Activated CD4-positive, alpha-beta T cell treated with anti-CD3 and anti-CD28 coated beads, Interleukin-2, amount 50 U/mL, for 1 hour (primary cell): ENCODE data around the gene MALSU1.

Source experiments
- DNase-seq: peaks from one replicate; pipeline ENCODE4 v3.0.0-alpha.2; 2020

MALSU1 gene

DNA sequence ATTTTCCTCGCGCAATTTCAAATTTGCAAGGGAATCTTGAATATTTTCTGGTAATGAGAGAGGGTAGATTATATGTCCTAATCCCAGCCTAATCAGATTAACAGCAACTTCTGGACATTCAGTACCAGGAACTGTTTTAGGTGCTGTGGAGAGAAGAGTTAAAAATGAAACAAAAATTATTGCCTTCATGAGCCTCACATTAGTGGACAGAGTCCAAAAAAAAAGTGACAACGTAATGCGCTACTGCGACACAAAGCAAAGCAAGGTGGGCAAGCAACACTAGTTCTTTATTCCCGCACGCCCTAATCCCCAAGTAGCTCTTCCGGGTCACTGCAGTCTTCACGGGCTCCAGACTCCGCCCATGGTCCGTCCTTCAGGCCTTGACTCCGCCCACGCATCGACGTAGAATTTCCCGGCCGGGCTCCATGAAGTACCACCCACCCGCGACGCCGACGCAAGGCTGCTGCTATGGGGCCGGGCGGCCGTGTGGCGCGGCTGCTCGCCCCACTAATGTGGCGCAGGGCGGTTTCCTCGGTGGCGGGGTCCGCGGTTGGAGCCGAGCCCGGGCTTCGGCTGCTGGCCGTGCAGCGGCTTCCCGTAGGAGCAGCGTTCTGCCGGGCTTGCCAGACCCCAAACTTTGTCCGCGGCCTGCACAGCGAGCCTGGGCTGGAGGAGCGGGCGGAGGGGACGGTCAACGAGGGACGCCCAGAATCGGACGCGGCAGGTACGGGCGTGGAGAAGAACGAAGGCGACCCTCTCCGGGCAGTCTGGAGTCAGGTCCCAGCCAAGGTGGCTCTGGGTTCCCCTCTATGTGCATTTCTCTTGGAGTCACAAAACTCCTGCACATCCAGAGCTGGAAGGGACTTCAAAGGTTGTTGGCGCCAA, at the start of gene MALSU1:
Gene MALSU1, plus strand, starts transcription at position 455 of the 885 bp plus-strand sequence. Its CDS starts 14 bp downstream, at position 469.
- peak; percentile 97 for DNase-seq

DNA sequence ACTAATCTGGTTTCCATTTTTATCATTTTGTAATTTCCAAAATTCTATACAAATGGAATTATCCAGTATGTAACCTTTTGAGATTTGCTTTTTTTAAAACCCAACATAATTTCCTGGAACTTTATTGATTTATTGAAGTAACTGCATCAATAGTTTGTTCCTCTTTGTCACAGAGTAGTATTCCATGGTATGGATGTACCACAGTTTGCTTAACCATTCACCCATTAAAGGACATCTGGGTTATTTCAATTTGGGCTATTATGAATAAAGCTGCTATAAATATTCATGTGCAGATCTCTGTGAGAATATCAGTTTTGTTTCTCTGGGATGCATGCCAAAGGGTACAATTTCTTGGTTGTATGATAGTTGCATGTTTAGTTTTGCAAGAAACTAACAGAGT, 49.7 kb upstream of the MALSU1 start:
- no peak for DNase-seq

DNA sequence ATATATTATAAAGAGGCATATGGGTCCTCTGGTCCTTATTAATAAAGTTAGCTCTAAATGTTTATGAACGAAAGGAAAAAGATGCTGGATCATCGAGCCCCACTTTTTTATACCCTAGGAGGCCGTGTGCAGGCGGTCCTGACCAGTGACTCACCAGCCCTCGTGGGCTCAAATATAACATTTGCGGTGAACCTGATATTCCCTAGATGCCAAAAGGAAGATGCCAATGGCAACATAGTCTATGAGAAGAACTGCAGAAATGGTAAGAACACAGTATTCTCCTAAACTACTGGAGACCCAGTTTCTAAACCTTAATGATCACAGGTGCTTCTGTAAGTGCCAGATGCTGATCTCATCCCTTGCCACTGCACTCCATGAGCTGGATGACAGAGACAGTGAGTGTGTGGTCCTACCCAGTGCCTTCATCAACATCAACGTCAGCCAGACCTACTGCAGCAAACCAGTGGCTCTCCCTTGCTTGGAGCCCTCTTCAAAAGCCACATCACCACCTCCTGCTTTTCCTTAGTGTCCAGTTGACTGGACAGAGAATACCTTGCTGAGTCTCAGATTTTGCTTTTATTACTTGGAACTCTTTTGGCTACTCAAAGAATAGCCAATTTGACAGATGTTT, 45.0 kb upstream of the MALSU1 start:
- DNase-seq: no peak

DNA sequence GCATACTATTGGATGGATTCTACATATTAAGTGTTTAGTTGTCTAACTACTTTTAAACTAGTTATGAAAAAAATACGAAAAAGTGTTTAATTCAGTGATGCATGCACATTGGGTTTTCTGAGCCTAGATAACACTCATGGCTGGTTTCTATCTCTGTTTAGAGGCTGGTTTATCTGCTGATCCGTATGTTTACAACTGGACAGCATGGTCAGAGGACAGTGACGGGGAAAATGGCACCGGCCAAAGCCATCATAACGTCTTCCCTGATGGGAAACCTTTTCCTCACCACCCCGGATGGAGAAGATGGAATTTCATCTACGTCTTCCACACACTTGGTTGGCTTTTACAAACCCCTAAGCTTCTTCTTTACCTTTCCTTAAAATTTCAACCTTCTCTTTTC, 42.4 kb upstream of the MALSU1 start:
- DNase-seq: no peak

DNA sequence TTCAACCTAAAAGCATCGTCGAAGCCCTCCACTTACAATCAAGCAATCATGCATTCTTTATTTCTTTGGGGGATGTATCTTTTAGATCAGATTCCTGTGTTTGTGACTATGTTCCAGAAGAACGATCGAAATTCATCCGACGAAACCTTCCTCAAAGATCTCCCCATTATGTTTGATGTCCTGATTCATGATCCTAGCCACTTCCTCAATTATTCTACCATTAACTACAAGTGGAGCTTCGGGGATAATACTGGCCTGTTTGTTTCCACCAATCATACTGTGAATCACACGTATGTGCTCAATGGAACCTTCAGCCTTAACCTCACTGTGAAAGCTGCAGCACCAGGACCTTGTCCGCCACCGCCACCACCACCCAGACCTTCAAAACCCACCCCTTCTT, 38.8 kb upstream of the MALSU1 start:
- no peak for DNase-seq

DNA sequence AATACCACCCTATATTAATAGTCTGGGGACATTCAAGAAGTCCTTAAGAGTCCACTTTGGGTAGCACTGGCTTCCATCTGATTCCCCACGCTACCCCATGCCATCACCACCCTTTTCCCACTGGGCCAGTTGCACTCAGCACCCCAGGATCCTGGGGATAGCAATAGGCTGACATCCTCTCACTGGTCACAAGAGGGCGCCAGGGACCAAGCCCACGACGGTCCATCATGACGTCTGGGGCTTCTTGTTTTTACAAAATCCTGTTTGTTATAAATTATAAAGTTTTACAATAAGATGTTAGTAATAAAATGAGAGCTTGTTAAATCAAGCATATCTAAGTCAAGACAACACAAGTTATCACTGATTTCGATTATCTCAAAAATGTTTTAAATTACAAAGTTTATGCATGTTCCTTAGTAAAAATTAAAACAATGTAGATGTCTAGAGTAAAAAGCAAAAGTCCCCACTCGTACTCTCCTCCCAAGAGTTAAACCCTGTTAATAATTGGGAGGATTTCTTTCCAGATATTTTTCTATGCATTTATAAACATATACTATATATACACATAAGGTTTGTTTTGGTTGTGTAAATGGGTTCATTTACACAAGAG, 37.2 kb upstream of the MALSU1 start:
- DNase-seq: peak; percentile 53

DNA sequence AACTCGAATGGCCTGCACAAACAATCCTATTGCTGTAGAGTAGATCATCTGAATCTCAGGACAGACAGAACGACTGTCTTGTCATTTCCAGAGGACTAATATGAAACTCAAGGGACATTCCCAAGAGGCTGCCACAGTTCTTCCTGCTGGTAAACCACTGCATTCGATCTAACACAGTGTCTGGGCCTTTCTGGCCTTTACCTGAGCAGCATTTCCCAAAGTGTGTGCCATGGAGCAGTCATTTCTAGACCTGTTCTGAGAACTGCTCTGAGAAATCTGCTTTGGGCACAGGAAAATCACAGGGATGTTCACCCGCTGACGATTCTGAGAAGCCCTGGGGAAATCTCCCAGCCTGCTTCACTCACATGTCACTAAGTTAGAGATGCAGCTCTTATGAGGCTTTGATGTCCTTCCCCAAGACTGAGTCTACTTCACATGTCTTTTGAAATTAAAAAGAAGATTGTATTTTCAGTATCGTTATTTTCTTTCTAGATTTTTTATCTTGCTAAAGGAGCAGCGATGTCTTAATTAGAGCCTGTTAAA, 34.2 kb upstream of the MALSU1 start:
- no peak for DNase-seq

DNA sequence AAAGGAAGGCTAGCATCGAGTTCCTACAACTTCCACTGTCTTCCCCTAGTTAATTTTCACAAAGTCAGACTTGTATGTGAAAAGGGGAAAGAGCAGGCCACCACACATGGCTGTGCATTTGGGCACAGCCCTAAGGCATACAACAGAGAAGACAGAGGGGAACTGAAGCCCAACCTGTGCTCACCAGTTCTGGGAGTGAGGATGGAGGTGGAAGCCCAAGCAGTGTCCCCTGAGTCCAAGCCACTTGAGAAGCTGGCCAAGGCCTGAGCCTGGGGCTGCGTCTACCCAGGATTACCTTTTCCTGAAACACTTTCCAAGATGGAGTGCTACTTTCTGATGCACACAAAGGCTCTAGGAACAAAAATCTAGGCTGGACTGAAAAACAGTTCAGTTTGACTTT, 32.2 kb upstream of the MALSU1 start:
- no peak for DNase-seq

DNA sequence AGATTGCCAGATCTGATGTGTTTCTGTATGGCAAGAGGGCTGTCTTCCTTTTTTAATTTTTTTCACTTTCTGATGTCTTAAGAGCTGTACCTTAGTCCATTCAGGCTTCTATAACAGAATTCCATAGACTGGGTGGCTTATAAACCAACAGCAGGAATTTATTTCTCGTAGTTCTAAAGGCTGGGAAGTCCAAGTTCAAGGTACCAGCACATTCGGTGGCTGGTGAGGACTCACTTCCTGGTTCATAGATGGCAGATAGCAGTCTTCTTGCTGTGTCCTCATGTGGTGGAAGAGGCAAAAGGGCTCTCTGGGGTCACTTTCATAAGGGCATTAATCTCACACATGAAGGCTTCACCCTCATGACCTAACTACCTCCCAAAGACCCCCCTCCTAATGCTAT, 31.8 kb upstream of the MALSU1 start:
- no peak for DNase-seq

DNA sequence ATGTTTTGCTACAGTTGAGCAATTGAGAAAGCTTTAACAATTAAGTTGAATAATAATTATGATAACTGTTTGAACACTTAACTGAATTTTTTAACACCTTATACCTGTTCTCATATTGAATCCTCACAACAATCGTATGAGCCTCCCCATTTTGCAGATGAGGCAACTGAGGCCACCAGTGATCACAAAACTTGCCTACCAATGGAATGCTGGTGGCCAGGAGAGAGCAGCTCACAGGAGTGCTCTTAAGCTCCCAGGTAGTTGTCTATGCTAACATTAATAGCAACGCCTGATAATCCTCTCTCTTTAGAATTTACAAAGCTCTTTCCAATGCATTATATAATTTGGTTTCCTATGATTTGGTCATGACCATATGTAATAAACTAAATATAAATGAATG, 31.0 kb upstream of the MALSU1 start:
- no peak for DNase-seq

DNA sequence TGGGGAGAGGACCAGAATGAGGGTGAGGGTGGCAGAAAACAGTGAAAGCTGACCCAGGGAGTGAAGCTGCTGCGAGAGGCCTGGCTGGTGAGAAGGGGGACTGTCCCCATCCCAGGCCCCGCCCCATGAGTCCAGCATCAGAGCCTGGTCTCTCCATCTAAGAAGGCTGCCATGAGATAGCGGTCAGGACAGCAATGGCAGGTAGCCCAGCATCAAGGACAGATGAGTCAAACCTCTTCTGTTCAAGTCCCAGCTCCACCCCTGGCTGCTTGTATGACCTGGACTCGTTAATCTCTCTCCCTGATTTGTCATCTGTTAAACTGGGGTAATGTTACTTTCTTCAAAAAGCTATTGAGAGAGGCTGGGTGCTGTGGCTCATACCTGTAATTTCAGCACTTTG, 30.4 kb upstream of the MALSU1 start:
- no peak for DNase-seq

DNA sequence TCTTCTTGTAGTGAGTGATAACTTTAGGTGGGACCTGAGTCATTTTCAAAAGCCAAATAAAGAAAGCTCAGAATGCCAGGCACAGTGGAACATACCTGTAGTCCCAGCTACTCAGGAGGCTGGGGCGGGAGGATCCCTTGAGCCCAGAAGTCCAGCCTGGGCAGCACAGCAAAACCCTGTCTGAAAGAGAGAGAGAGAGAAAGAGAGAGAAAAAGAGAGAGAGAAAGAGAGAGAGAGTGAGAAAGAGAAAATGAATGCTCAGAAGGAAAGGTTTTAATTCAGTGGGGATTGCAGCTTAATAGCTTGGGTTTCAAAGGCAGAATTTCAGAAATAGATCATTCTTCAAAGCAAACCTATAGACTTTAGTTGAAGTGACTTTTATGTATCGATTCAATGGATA, 26.9 kb upstream of the MALSU1 start:
- DNase-seq: no peak

DNA sequence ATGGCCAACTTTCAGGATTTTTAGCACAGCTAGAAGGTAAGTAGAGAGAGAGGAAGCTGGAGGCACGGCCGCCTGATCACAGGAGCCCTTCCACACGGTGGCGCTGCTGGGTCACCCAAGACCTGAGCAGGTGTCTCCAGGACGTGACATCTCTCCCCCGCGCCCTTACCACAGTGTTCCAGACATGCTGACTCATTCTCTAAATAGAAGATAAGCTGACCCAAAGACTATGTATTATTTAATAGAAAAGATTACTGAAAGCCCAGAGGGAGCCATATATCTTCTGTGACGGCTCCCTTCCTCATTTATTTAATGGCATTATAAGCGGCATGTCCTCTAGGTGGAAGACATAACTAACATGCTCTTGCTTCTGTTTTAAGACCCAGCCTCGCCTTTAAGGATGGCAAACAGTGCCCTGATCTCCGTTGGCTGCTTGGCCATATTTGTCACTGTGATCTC, 26.0 kb upstream of the MALSU1 start:
- peak; percentile 92 for DNase-seq

DNA sequence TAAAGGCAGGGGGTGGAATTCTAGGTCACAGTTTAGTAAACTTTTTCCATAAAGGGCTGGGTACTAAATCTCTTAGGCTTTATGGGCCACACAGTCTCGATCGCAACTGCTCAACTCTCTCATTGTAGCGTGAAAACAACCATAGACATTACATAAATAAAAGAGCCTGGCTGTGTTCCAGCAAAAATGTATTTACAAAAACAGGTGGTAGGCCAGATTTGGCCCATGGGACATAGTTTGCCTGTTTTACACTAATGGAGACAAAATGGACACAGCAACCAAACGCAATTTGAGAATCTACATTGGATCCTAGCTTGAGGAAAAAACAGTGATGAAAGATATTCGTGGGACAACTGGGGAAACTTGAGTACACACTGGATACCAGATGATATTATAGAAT, 23.2 kb upstream of the MALSU1 start:
- DNase-seq: no peak

DNA sequence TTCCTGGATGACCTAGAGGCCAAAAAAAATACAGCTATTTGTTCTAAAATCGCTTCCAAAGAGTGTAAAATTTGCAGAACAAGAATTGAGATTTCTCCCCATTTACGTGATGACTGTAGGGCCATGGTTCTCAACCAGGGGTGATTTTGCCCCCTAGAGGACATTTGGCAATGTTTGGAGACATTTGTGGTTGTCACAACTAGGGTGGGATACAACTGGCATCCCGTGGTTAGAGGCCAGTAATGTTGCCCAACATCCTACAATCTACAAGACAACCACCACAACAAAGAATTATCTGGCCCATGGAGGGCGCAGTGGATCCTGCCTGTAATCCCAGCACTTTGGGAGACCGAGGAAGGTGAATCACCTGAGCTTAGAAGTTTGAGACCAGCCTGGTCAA, 22.8 kb upstream of the MALSU1 start:
- no peak for DNase-seq

DNA sequence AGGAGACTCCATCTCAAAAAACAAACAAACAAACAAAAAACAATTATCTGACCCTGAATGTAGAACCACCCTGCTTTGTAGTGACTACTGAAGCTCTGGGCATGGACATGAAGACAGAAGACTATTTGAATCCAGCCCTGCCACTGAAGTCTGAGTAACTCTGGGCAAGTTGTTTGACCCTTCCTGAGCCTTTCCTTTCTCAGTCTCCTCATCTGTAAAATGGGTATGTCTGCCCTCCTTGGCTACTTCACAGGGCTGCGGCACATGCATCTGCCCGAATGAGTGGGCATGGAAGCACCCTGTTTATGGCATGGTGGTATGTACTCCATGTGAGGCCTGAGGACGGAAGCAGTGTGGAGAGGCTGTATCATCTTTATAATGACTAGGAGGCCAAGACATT, 22.2 kb upstream of the MALSU1 start:
- no peak for DNase-seq

DNA sequence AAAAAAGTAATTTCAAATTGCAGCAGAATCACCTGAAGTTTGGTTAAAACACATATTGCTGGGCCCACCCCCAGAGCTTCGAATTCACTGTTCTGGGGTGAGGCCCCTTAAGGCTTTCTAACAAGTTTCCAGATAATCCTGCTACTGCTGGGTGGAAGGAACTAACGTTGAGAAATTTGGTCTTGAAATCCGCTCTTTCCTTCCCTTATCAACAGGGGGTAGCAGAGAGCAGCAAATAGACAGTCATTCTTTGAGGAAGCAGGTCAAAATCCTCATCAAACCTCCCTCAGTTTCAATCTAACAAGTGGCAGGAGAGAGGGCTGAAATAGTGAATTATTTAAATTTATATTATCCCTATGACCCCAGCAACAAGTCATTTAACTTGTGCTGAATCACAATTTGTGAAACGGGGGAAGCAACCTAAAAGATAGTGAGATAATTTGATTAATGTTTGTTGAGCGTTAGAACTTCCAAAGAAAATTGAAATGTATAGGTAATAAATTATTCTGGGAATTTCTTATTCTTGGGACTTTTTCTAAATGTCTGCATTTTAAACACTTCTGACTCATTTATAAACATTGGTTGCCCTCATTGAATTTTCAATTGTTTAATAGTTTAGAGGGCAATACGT, 21.7 kb upstream of the MALSU1 start:
- DNase-seq: no peak

DNA sequence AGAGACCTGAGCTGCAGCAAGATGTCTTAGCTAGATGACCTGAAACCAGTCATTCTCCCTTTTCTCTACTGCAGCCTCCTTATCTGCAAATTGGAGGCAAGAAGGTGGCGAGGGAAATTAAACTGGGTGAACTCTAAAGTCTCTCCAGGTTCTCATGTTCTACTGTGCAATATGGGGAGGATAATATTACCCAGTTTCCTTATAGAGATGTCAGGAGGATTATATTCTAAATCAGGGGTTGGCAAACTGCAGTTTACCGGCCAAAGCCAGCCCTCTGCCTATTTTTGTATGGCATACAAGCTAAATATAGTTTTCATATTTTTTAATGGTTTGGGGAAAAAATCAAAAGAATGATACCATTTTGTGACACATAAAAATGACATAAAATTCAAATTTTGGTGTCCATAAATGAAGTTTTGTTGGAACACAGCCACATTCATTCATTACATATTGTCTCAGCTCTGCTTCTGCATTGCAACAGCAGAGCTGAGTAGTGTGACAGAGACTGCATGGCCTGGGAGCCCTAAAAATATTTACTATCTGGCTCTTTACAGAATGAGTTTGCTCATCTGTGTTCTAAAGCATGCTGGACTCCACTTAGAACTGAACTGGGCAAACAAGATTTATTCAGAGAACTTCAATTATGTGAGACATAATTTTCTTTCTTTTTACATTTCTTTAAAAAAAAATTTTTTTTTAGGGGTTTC, 19.2 kb upstream of the MALSU1 start:
- no peak for DNase-seq

DNA sequence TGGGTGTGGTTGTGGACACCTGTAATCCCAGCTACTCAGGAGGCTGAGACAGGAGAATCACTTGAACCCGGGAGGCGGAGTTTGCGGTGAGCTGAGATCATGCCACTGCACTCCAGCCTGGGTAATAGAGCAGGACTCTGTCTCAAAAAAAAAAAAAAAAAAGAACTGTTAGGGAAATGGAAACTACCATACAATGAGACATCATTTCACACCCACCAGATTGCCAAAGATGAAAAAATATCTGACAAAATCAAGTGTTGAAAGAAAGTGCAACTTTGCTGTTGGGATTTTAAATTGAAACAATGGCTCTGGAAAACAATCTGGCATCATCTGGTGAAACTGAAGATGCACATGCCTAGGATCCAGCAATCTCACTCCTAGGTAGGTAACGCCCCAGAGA, 16.1 kb upstream of the MALSU1 start:
- DNase-seq: no peak

DNA sequence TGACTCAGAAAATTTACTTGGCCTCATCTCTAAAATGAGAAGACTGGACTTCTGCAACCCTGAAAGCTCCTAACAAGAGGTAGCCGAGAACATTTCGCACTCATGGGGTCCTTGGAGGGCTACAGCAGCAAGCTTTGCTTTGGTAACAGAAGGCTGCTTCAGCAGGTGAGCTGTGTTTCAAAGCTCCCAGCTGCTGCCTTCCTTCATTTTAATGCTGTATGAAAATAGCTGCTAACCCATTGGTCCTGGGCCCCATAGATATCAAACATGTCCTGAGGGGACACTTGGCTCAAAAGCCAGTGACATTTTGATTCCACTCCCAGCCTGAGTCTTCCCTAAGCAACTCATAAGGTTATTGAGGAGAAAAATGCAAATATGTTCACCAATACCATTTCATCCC, 14.3 kb upstream of the MALSU1 start:
- DNase-seq: no peak

DNA sequence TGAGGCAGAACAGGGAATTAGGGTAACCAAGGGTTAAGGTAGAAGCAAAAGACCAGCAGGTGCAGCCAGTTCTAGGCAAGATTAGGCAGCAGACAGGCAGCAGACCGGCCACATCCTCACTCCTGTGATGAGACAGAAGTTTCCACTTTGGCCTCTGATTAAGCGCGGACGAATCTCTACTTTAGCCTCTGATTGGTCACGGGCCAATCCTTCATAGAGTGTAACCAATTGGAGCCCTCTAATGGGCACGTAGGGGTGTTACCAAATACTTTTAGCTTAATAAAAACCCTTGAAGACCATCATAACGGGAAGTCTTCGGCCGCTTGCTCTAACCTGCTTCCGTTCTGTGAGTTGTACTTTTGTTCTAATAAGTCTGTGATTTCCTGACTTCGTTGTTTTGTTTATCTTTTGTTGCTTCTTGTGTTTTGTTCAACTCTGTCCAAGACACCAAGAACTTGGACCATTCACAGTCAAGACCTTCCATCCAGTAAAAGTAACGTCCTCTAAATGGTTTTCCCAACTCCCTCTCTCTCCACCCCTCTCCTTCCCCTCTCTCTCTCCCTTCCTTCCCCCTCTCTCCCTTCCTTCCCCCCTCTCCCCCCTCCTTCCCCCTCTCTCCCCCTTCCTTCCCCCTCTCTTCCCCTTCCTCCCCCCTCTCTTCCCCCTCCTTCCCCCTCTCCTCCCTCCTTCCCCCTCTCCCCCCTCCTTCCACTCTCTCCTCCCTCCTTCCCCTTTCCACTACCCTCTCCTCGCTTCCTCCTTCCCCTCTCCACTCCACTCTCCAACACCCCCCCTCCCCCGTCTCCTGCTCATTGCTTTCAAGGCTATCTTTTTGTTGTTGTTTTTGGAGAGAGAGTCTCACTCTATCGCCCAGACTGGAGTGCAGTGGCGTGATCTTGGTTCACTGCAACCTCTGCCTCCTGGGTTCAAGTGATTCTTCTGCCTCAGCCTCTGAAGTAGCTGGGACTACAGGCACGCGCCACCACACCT, 13.2 kb upstream of the MALSU1 start:
- DNase-seq: no peak
